Activated naive CD4-positive, alpha-beta T cell treated with anti-CD3 and anti-CD28 coated beads, Interleukin-2, amount 10 ng/mL, durations not matched to agents 5 hours and 36 hours (primary cell): ENCODE results near the gene KRTAP2-3. TPM values are rescaled to one million over a fixed set of nuclear protein-coding genes. Genes with fewer than 3 reads are reported as not detected.

Source experiments
- total RNA-seq, 2 experiments: library from RNA; stranded (reverse); gene quantifications; one replicate each; pipeline ENCODE4 v1.2.3, GENCODE V29; 2021

The KRTAP2-3 gene
- total RNA-seq: not detected

GRCh38 chr17:41060052-41060604 lies at the start of gene KRTAP2-3:
Gene KRTAP2-3 (minus strand): TSS chr17:41060114. CDS start chr17:41060050, 64 bp downstream.

GRCh38 chr17:41105347-41105746 lies 45.4 kb upstream of the KRTAP2-3 start, which contains the start of gene KRTAP4-9:
Gene KRTAP4-9 (plus strand): TSS chr17:41105389. CDS start chr17:41105389, 0 bp downstream.

GRCh38 chr17:41101586-41102259 lies 41.8 kb upstream of the KRTAP2-3 start, which contains the start of gene KRTAP4-16:
Gene KRTAP4-16 (minus strand): TSS chr17:41102209. CDS start chr17:41102209, 0 bp downstream.

GRCh38 chr17:41098042-41098441 lies 38.1 kb upstream of the KRTAP2-3 start, which contains the start of gene KRTAP4-8:
Gene KRTAP4-8 (minus strand): TSS chr17:41098142. CDS start chr17:41098084, 58 bp downstream.

GRCh38 chr17:41084100-41084856 lies 24.4 kb upstream of the KRTAP2-3 start, which contains the start of gene KRTAP4-7:
Gene KRTAP4-7 (plus strand): TSS chr17:41084150. CDS start chr17:41084207, 57 bp downstream.

GRCh38 chr17:41065829-41066624 lies 6.1 kb upstream of the KRTAP2-3 start, which contains the start of gene KRTAP2-4:
Gene KRTAP2-4 (minus strand): TSS chr17:41065879. CDS start chr17:41065845, 34 bp downstream.

GRCh38 chr17:41055130-41055529 lies 4.8 kb downstream of the KRTAP2-3 start, which contains the start of gene KRTAP2-2:
Gene KRTAP2-2 (minus strand): TSS chr17:41055230. CDS start chr17:41055211, 19 bp downstream.

GRCh38 chr17:41046735-41047465 lies 13.0 kb downstream of the KRTAP2-3 start, which contains the start of gene KRTAP2-1:
Gene KRTAP2-1 (minus strand): TSS chr17:41047316. CDS start chr17:41047267, 49 bp downstream.

GRCh38 chr17:41040783-41041571 lies 18.9 kb downstream of the KRTAP2-3 start, which contains the start of gene KRTAP1-1:
Gene KRTAP1-1 (minus strand): TSS chr17:41041450. CDS start chr17:41041397, 53 bp downstream.

GRCh38 chr17:41034346-41034935 lies 25.5 kb downstream of the KRTAP2-3 start, which contains the start of gene KRTAP1-3:
Gene KRTAP1-3 (minus strand): TSS chr17:41034874. CDS start chr17:41034821, 53 bp downstream.

GRCh38 chr17:41029633-41030245 lies 30.2 kb downstream of the KRTAP2-3 start, which contains the start of gene KRTAP1-4:
Gene KRTAP1-4 (minus strand): TSS chr17:41030195. CDS start chr17:41030078, 117 bp downstream.

GRCh38 chr17:41026715-41027471 lies 33.0 kb downstream of the KRTAP2-3 start, which contains the start of gene KRTAP1-5:
Gene KRTAP1-5 (minus strand): TSS chr17:41027208. CDS start chr17:41027155, 53 bp downstream.

Other genes with a start within 250 kb of the KRTAP2-3 start
- gene KRT10, start 237.5 kb downstream of the KRTAP2-3 start, total RNA-seq: 10 to 100 TPM; 23.9 to 29.7 TPM
- gene KRT12, start 192.9 kb downstream of the KRTAP2-3 start, total RNA-seq: not detected
- gene KRT20, start 174.9 kb downstream of the KRTAP2-3 start, total RNA-seq: not detected
- not detected for gene KRT23, start 122.5 kb downstream of the KRTAP2-3 start, total RNA-seq
- not detected for gene KRT39, start 93.2 kb downstream of the KRTAP2-3 start, total RNA-seq
- not detected for gene KRT40, start 75.8 kb downstream of the KRTAP2-3 start, total RNA-seq
- gene KRTAP3-3, start 66.0 kb downstream of the KRTAP2-3 start, total RNA-seq: not detected
- not detected for gene KRTAP3-2, start 60.2 kb downstream of the KRTAP2-3 start, total RNA-seq
- not detected for gene KRTAP3-1, start 51.0 kb downstream of the KRTAP2-3 start, total RNA-seq
- gene KRTAP1-5, start 32.9 kb downstream of the KRTAP2-3 start, total RNA-seq: not detected
- not detected for gene KRTAP1-4, start 29.9 kb downstream of the KRTAP2-3 start, total RNA-seq
- gene KRTAP1-3, start 25.2 kb downstream of the KRTAP2-3 start, total RNA-seq: not detected
- gene KRTAP1-1, start 18.7 kb downstream of the KRTAP2-3 start, total RNA-seq: not detected
- not detected for gene KRTAP2-1, start 12.8 kb downstream of the KRTAP2-3 start, total RNA-seq
- gene KRTAP2-2, start 4.9 kb downstream of the KRTAP2-3 start, total RNA-seq: not detected
- gene KRTAP2-4, start 5.8 kb upstream of the KRTAP2-3 start, total RNA-seq: not detected
- not detected for gene KRTAP4-7, start 24.0 kb upstream of the KRTAP2-3 start, total RNA-seq
- gene KRTAP4-8, start 38.0 kb upstream of the KRTAP2-3 start, total RNA-seq: not detected
- not detected for gene KRTAP4-16, start 42.1 kb upstream of the KRTAP2-3 start, total RNA-seq
- not detected for gene KRTAP4-9, start 45.3 kb upstream of the KRTAP2-3 start, total RNA-seq
- not detected for gene KRTAP4-11, start 58.3 kb upstream of the KRTAP2-3 start, total RNA-seq
- gene KRTAP4-12, start 64.1 kb upstream of the KRTAP2-3 start, total RNA-seq: not detected
- gene KRTAP4-6, start 80.4 kb upstream of the KRTAP2-3 start, total RNA-seq: not detected
- gene KRTAP4-5, start 89.7 kb upstream of the KRTAP2-3 start, total RNA-seq: not detected
- not detected for gene KRTAP4-4, start 100.6 kb upstream of the KRTAP2-3 start, total RNA-seq
- not detected for gene KRTAP4-3, start 108.1 kb upstream of the KRTAP2-3 start, total RNA-seq
- gene KRTAP4-2, start 118.1 kb upstream of the KRTAP2-3 start, total RNA-seq: not detected
- not detected for gene KRTAP4-1, start 124.8 kb upstream of the KRTAP2-3 start, total RNA-seq
- not detected for gene KRTAP9-1, start 129.8 kb upstream of the KRTAP2-3 start, total RNA-seq
- gene KRTAP9-2, start 166.5 kb upstream of the KRTAP2-3 start, total RNA-seq: not detected
- not detected for gene KRTAP9-3, start 172.3 kb upstream of the KRTAP2-3 start, total RNA-seq
- gene KRTAP9-8, start 177.9 kb upstream of the KRTAP2-3 start, total RNA-seq: not detected
- not detected for gene KRTAP9-4, start 189.6 kb upstream of the KRTAP2-3 start, total RNA-seq
- gene KRTAP9-9, start 195.3 kb upstream of the KRTAP2-3 start, total RNA-seq: not detected
- gene KRTAP9-6, start 205.3 kb upstream of the KRTAP2-3 start, total RNA-seq: not detected
- gene KRTAP9-7, start 215.6 kb upstream of the KRTAP2-3 start, total RNA-seq: not detected
- gene KRTAP29-1, start 242.7 kb upstream of the KRTAP2-3 start, total RNA-seq: under 1 TPM in 1 of 2 experiments, not detected in 1; 0.20 TPM
- under 1 TPM in 1 of 2 experiments, not detected in 1; 0.14 TPM for gene KRTAP16-1, start 249.2 kb upstream of the KRTAP2-3 start, total RNA-seq